Measurements from ENCODE around the gene ADAMTS8.

Gene ADAMTS8, protein sequence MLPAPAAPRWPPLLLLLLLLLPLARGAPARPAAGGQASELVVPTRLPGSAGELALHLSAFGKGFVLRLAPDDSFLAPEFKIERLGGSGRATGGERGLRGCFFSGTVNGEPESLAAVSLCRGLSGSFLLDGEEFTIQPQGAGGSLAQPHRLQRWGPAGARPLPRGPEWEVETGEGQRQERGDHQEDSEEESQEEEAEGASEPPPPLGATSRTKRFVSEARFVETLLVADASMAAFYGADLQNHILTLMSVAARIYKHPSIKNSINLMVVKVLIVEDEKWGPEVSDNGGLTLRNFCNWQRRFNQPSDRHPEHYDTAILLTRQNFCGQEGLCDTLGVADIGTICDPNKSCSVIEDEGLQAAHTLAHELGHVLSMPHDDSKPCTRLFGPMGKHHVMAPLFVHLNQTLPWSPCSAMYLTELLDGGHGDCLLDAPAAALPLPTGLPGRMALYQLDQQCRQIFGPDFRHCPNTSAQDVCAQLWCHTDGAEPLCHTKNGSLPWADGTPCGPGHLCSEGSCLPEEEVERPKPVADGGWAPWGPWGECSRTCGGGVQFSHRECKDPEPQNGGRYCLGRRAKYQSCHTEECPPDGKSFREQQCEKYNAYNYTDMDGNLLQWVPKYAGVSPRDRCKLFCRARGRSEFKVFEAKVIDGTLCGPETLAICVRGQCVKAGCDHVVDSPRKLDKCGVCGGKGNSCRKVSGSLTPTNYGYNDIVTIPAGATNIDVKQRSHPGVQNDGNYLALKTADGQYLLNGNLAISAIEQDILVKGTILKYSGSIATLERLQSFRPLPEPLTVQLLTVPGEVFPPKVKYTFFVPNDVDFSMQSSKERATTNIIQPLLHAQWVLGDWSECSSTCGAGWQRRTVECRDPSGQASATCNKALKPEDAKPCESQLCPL

DNA sequence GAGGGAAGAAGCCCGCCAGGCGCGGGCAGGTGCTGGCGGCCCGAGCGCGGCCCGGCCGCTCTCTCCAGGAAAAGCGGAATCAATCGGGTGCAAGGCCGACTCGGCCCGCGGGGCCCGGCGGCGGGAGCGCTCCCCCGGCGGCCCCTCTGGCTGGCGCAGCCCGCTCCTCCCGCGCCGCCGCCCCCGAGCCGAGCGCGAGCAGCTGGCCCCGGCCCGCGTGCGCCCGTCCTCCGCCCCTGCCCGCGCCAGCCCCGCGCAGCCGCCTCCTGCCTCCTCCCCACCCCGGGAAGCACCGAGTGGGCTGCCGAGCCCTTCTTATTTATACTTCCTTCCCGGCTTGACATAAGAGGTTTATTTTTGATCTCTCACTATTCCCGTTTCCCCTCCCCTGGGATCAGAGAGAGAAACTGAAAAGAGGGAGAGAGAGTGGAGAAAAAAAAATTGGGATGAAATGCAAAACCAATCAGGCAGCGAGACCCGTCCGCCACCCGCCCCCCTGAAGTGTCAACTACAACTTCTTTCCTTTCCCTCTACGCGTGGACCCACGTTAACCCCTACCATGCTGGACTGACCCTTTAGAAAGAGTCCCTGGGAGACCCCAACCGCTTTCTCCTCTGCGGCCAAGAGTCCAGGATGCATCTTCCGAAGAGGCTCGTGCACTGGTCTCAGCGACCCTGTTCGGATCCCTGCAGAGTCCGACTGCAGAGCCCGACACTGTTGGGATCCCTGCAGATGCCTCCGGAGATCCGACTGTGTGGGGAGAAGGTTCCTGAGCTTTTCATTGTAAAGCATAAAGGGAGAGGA lies at the start of gene ADAMTS8:
Gene ADAMTS8 (minus strand): TSS at position 294 of the 804 bp plus-strand sequence. CDS start 323 bp downstream, outside the sequence.
- no peak for DNase-seq (ENCODE audit: low read depth in 2 of 2)

DNA sequence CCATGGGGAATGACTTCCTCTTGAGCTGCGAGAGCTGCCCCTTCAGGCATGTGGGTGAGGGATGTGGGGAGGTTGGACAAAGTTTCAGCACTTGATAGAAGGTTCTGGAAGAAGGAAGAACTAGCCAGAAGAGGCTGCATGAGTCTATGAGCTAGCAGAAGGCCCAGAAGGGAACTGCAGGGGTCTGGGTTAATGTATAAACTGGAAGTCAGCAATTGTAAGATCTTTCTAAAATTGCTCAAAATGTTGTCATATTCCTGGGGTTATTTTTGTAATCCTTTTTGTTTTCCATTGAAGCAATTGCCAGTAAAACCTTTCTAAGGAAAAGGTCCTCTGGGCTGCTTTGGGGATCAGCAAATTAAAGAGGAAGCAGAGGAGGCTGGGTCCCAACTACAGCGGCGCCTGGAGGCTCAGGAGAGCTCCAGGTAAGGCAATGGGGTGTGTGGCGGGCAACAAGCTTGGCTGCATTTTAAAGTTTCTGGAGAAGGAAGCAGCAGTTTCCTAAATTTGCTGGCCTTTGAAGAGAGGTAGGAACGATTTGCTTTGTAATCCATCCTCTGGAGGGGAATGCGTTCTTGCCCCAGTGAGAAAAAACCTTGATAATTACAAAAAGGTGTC lies 49.3 kb upstream of the ADAMTS8 start:
- no peak for DNase-seq (ENCODE audit: low read depth in 2 of 2)

DNA sequence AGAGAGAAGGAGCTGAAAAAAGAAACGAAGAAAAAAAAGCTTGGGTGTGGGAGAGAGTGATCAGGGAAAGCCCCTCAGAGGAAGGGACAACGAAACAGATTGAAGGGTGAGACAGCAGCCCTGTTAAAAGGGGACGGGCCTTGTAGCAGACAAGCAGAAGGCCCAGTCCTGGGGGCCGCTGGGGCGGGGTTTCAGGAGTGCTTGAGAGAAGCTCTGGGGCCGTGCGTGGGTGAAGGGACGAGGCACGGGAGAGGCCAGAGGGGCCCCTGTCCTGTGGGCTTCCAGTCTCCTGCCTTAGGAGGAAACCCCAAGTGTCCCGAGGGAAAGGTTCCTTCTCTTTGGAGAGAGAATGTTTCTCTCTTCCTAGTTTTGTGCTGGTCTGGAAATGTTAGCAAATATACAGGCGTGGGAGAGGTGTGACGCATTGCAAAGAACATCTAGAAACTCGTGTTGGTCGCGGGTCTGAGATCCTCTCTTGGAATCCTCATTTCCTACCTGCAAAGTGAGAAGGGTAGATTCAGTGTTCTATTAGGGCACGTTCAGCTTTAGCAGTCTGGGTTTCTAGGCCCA lies 48.6 kb upstream of the ADAMTS8 start:
- no peak for DNase-seq (ENCODE audit: low read depth in 2 of 2)

DNA sequence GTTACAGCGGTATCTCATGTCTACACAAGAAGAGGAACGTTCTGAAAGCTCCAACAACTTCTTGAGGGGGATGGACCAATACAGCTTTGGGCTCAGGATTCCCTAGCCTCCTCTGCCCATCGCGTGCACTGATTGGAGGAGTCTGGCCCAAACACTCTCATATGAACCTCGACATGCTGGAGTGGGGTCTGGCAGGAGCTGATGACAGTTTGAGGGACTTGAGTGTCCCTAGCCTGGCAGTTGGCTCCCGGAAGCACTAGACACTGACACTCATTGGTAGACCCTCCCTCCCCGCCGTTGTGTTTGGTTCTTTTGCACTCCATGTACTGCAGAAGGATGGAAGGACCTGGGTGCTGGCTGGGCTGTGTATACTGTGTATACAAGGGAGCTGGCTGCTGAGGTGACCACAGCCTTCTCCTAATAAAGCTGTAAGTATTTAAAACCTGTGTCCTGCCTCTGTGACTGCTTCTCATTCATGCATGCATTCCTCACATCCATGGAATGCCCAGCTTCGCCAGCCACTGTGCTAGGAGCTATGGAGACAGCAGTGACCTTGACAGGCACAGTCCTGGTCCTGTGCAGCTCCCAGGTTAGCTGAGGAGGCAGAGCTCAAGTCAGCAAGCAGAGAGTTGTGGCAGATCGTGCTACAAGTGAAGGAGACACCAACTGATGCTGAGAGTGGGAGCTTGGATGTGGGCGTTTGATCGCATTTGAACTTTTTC lies 48.0 kb upstream of the ADAMTS8 start:
- DNase-seq (ENCODE audit: low read depth in 2 of 2) = no peak

DNA sequence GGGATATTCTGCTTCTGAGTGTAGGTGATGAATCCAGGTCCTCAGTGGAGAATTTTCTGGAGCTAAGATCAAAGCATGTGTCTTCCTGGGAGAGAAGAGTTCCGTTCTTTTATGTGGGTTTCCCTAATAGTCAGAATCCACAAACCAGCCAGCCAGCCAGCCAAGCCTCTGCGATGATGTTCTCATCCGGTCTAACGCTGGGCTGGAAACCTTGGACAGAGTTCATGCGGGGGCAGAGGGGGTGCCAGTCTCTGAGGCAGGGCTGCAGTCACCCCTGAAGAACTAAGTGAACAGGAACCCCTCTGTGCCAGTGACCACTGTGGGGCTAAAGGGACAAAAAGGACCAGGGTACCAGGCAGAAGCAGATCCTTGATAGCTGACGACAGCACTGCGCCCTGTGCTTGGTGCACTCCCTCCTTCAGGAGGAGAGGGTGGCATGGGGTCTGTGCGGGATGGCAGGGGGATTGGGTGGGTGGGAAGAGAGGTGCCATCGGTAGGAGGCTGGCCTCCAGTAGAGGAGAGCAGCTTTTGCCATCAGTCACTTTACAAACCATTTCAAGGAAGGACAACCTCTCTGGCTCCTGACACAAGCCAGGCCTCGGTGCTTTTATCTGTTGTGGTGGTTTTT lies 47.1 kb upstream of the ADAMTS8 start:
- DNase-seq (ENCODE audit: low read depth in 2 of 2) = no peak

DNA sequence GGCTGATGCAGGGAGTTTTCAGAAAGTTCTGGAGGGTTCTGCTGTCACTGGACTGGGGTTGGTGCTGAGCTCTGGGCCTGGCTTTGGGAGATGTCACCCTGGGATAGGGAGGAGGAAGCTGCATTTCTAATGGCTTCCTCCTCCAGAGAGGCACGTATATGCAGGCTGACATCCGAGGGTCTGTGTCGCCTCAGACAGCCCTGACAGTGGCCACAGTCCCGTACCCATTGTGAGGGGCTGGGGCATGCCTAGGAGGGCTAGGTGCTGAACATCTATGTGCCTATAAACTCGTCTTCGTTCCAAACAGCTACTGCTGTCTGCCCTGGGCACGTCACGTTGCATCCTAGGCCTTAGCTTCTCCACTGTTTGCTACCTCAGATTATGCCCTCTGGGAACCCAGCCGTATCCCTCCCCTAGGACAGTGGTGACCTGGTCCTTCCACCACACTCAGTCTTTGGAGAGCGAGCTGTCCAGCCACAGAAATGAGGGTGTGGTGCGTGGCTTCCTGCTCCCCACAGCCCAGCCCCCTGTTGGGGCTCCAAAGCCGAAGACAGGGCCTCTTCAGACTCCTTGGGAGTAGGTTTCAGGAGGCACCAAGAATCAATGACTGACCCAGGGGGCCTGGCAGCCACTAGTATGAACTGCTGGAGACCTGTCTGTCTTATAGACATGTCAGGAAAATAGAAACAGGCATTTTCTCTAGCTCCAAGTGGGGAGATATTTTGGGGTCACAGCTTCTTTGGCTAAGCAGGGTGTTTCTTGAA lies 46.4 kb upstream of the ADAMTS8 start:
- no peak for DNase-seq (ENCODE audit: low read depth in 2 of 2)

DNA sequence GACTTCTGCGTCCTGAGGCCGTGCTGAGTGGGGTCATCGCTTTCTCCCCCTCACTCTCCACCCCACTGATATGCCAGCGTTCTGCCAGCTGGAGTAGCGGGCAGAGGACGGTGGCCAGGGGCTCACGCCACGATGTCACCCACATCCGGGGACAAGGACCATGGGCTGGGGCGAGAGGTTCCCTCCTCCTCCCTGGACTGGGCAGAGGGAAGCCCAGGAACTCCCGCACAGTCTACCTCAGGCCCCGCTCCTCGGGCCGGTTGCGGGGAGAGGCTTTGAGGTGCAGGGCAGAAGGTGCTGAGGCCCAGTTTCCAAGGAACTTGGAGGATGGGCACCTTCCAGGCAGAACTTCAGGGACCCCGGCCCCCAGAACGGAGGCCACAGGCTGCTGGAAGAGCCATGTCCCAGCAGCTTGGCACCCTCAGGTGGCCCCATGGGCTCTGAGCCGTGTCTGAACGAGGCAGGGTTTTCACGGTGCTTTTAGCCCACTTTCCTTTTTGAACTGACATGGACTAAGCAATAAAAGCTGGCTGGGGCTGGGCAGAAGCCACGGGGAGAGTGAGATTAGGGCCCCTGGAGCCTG lies 45.5 kb upstream of the ADAMTS8 start:
- DNase-seq (ENCODE audit: low read depth in 2 of 2) = no peak

DNA sequence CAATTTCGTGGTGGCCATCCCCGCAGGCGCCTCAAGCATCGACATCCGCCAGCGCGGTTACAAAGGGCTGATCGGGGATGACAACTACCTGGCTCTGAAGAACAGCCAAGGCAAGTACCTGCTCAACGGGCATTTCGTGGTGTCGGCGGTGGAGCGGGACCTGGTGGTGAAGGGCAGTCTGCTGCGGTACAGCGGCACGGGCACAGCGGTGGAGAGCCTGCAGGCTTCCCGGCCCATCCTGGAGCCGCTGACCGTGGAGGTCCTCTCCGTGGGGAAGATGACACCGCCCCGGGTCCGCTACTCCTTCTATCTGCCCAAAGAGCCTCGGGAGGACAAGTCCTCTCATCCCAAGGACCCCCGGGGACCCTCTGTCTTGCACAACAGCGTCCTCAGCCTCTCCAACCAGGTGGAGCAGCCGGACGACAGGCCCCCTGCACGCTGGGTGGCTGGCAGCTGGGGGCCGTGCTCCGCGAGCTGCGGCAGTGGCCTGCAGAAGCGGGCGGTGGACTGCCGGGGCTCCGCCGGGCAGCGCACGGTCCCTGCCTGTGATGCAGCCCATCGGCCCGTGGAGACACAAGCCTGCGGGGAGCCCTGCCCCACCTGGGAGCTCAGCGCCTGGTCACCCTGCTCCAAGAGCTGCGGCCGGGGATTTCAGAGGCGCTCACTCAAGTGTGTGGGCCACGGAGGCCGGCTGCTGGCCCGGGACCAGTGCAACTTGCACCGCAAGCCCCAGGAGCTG lies 44.8 kb upstream of the ADAMTS8 start:
- no peak for DNase-seq (ENCODE audit: low read depth in 2 of 2)

DNA sequence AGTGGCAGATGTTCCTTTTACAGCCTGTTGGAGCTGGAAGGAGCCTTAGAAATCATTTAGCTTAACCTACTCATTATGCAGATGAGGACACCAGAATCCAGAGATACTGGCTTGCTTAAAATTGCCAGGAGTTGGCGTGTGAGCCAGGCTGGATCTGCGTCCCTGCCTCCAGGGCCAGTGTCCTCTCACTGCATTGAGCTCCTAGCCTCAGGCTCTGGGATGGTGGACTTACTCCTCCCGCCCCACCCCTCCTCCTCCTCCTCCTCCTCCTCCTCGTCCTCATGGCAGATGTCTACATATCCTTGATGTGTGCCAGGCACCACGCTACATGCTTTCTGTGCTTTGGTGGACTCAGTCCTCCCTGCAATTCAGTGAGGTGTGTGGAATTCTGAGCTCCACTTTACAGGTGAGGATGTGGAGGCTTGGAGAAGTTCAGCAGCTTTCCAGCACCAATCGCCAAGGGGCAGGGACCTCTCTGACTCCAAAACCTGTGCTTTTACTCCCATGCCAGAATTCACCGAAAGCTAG lies 44.1 kb upstream of the ADAMTS8 start:
- DNase-seq (ENCODE audit: low read depth in 2 of 2) = no peak

DNA sequence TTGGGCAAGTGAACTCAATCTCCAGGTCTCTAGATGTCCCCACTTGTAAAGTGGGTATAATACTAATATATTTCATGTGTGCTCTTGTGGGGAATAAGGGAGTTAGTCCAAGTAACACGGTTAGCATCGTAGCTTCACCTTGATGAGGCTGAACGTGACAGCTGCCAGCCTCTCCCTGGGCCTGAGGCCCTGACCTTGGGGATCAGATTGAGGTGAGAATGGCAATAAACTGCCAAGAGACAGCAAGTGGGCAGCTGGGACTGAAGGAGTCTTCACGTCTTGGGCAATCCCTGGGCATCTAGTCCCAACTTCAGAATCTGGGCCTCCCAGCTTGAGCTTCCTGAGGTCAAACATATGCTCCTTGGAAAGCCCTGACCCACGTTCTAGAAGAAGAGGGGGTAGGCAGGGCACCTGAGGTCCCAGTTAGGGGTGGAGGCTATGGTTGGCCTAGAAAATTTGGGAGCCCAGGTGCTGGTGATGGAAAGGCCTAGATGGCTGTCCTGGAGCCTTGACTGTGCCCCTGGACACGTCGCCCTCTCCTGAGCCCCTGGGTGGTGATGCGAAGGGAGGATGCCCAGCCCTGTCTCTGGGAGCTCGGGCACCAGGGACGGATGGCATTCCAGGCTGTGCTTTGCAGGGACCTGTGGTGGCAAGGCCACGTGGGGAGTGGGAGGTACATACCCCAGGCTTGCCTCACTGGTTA lies 43.5 kb upstream of the ADAMTS8 start:
- no peak for DNase-seq (ENCODE audit: low read depth in 2 of 2)

DNA sequence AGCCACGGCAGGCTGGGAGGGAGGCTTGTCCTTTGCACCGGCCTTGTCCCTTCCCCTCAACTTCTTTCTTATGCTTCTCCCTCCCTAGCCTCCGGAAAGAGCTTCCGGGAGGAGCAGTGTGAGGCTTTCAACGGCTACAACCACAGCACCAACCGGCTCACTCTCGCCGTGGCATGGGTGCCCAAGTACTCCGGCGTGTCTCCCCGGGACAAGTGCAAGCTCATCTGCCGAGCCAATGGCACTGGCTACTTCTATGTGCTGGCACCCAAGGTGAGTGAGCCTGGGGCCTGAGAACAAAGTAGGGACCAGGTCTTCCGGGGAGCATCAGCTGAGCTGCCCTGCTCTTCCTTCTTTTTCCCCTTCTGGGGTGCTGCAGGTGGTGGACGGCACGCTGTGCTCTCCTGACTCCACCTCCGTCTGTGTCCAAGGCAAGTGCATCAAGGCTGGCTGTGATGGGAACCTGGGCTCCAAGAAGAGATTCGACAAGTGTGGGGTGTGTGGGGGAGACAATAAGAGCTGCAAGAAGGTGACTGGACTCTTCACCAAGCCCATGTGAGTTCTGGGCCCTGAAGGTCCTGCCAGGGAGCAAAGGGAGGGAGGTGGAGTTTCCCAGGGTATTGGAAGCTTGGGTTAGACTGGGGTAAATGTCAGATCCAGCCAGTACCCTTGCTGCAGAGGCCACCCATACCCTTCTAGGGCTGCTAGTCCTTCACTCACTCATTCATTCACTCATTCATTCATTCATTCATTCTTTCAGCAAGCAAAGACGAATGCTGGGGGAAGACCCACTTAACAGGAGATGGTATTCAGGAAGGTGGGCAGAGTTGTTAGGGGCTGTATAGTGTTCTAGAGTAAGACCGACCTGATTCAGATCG lies 42.7 kb upstream of the ADAMTS8 start:
- DNase-seq (ENCODE audit: low read depth in 2 of 2) = no peak

DNA sequence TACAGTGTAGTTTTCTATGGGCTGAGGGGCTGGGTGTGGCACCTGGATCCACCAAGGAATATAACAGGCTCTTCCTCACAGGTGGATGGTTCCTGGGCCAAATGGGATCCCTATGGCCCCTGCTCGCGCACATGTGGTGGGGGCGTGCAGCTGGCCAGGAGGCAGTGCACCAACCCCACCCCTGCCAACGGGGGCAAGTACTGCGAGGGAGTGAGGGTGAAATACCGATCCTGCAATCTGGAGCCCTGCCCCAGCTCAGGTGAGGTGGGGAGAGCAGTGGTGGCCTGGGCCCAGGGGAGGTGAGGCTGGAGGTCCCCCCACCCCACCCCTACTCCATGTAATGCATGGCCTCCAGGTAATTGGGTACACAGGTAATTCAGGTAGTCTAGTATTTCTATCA lies 40.8 kb upstream of the ADAMTS8 start:
- no peak for DNase-seq (ENCODE audit: low read depth in 2 of 2)

DNA sequence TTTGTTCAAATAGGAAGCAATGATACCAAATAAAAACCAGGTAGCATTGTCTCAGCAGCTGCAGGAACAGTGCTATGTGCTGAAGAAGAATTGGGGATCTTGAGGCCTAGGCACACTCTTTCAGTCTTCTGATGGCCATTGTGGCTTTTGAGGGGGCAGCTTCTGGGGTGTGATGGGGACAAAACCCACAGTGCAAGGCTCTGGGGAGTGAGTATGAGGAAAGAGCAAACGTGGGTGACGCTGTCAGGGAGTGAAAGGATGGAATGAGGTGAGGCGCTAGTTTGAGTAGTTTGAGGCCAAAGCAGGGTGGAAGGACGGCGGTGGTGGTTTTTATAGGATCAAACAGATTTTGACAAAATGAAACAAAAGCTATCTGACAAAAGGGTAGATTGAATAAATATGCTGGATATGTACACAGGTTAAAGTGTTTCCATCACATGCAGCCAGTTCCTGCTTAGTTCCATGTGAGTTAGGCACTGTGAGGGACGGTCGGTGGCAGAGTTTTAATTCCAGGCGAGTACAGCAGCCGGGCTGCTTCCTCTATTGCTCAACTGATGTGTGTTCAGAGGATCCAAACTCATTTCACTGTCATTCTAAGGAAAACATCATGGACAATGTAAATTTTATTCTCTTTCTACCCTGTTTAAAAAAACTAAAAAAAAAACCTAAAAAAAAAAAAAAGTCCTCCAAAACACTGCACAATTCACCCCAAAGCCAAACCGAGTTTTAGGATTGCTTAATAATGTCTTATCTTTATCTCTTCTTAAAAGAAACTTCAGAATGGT lies 38.9 kb upstream of the ADAMTS8 start:
- no peak for DNase-seq (ENCODE audit: low read depth in 2 of 2)

DNA sequence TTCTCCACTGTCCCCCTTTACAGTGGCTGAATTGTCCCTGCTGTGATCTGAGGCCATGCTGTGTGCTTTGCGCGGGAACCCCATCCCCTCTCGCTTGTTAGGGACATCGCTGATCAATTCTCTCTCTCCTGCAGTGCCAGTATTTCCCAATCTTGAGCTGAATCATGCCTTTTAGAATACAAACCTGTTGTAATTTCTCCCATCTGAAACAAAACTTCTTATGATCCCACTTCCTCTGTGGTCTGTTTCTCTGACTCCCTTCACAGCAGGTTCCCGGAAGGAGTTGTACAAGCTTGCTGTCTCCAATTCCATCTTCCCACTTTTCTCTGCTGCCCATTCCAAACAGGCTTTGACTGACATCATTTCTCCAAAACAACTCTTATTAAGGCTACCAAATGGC lies 36.9 kb upstream of the ADAMTS8 start:
- DNase-seq (ENCODE audit: low read depth in 2 of 2) = no peak

DNA sequence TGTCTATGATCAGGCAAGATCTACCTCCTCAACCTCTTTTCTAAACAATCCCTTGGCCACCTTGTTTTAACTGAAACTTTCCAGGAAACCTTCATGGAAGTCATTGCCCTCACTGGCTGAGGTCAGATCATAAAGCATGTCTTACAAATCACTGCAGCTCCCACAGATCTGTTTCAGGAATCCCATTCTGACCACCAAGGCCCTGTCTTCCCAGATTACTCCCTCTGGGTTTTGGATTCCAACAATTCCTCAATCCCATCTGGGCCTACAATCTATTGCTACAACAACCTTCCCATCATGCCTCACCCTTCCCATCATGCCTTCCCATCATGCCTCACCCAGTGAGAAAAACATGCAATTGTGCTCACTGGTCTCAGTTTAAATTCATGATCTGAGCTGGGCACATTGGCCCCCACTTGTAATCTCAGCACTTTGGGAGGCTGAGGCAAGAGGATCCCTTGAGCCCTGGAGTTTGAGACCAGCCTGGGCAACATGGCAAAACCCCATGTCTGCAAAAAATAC lies 35.9 kb upstream of the ADAMTS8 start:
- DNase-seq (ENCODE audit: low read depth in 2 of 2) = no peak

All from stimulated activated CD4-positive, alpha-beta T cell treated with anti-CD3 and anti-CD28 coated beads, Interleukin-15, amount 100 ng/mL, for 48 hours (primary cell).